Measurements from ENCODE around the gene PTMA.

DNA sequence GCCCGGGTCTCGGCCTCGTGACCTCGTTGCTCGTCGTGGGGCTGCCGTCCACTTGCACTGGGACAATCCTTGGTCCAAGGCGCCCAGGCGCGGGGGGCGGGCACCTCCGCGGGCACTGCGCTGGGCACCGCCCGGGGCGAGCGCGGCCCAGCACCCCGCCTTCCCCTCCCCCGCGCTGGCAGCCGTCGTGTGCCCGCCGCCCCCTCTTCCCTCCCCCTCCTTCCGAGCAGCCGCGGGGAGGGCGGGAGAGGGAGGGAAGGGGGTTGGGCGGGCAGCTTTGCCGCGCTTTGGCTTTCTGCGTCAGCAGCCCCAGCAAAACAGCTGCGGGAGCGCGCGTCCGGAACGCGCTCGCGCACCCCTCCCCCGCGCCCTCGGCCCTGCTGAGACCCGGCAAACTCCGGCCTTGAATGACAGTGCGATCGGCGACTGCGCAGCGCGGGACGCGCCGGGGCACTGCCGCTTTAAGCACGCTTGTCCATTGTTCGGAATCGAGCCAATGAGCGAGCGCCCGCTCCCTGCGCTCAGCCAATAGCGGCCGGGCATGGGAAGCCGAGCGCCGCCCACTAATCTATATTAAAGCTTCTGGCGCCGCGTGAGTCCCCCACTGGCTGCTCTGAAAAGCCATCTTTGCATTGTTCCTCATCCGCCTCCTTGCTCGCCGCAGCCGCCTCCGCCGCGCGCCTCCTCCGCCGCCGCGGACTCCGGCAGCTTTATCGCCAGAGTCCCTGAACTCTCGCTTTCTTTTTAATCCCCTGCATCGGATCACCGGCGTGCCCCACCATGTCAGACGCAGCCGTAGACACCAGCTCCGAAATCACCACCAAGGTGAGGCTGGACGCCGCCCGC is at the start of gene PTMA:
- TF ChIP-seq, protein P1, sequence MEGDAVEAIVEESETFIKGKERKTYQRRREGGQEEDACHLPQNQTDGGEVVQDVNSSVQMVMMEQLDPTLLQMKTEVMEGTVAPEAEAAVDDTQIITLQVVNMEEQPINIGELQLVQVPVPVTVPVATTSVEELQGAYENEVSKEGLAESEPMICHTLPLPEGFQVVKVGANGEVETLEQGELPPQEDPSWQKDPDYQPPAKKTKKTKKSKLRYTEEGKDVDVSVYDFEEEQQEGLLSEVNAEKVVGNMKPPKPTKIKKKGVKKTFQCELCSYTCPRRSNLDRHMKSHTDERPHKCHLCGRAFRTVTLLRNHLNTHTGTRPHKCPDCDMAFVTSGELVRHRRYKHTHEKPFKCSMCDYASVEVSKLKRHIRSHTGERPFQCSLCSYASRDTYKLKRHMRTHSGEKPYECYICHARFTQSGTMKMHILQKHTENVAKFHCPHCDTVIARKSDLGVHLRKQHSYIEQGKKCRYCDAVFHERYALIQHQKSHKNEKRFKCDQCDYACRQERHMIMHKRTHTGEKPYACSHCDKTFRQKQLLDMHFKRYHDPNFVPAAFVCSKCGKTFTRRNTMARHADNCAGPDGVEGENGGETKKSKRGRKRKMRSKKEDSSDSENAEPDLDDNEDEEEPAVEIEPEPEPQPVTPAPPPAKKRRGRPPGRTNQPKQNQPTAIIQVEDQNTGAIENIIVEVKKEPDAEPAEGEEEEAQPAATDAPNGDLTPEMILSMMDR (IDR thresholded peaks at IDR 0.05; ENCODE audit: low read depth, low read length, poor library complexity, severe bottlenecking), result no peak
- no peak for TF ChIP-seq EZH2phosphoT487 (IDR thresholded peaks at IDR 0.05; ENCODE audit: borderline replicate concordance, low read length)

Measured in DOHH2 (cell line).